SW 1271 (cell line): ENCODE measurements around the gene DIAPH1.

ENCODE experiments used
- DNase-seq, 2 experiments: peaks; one replicate each; lab custom pipeline; 2025; lab: John Stamatoyannopoulos, UW

The DIAPH1 gene

GRCh38 chr5:141506381-141507155, 112.2 kb downstream of the DIAPH1 start:
- no peak for DNase-seq

- no peak for DNase-seq
Measured at GRCh38 chr5:141504216-141504615, 114.6 kb downstream of the DIAPH1 start.

GRCh38 chr5:141503681-141504080, 115.1 kb downstream of the DIAPH1 start:
- no peak for DNase-seq

GRCh38 chr5:141501761-141502160, 117.0 kb downstream of the DIAPH1 start:
- no peak for DNase-seq

GRCh38 chr5:141496038-141496437, 122.8 kb downstream of the DIAPH1 start:
- DNase-seq, result no peak

- no peak for DNase-seq
Measured at GRCh38 chr5:141495453-141495811, 123.4 kb downstream of the DIAPH1 start.

GRCh38 chr5:141494761-141495452, 123.9 kb downstream of the DIAPH1 start:
- DNase-seq, result no peak

GRCh38 chr5:141493500-141494422, 125.0 kb downstream of the DIAPH1 start:
- no peak for DNase-seq

GRCh38 chr5:141492168-141492885, 126.5 kb downstream of the DIAPH1 start:
- no peak for DNase-seq

- no peak for DNase-seq
Measured at GRCh38 chr5:141491323-141492167, 127.3 kb downstream of the DIAPH1 start.

- no peak for DNase-seq
Measured at GRCh38 chr5:141490771-141491170, 128.0 kb downstream of the DIAPH1 start.

- DNase-seq, result no peak
Measured at GRCh38 chr5:141490271-141490670, 128.5 kb downstream of the DIAPH1 start.

- no peak for DNase-seq
Measured at GRCh38 chr5:141489841-141490240, 129.0 kb downstream of the DIAPH1 start.

GRCh38 chr5:141488591-141489561, 129.9 kb downstream of the DIAPH1 start, which contains the start of gene PCDHGC5:
TSS of gene PCDHGC5 (plus strand) at chr5:141489081. CDS start at chr5:141489241, 160 bp downstream.
- DNase-seq, result no peak

GRCh38 chr5:141487131-141487530, 131.7 kb downstream of the DIAPH1 start:
- no peak for DNase-seq

- DNase-seq, result no peak
Measured at GRCh38 chr5:141486091-141486490, 132.7 kb downstream of the DIAPH1 start.

GRCh38 chr5:141485321-141486055, 133.3 kb downstream of the DIAPH1 start:
- no peak for DNase-seq

- no peak for DNase-seq
Measured at GRCh38 chr5:141484641-141485311, 134.0 kb downstream of the DIAPH1 start, which contains the start of gene PCDHGC4. TSS of gene PCDHGC4 (plus strand) at chr5:141485030. CDS start at chr5:141485174, 144 bp downstream.
